Measurements from ENCODE around the gene LOXL3. TPM values are rescaled to one million over a fixed set of nuclear protein-coding genes. Genes with fewer than 3 reads are reported as not detected.

LOXL3 gene
- total RNA-seq, 1 experiment from 2014 or later, result 29.0 TPM

GRCh38 chr2:74599676-74600075 is 45.9 kb upstream of the LOXL3 start:
- Histone ChIP-seq H2BK12ac (ENCODE audit: insufficient read length, low read depth, low read length) (no peak overlapping the region), H2BK20ac (ENCODE audit: low read depth, low read length, poor library complexity, severe bottlenecking) (no peak overlapping the region), H3K27ac (ENCODE audit: insufficient read length, low read depth, low read length) (no peak overlapping the region), H3K23me2 (ENCODE audit: insufficient read length, low read depth, low read length, poor library complexity, severe bottlenecking) (no peaks in the 10 kb centered on the region), H2BK5ac (ENCODE audit: insufficient read length, low read length) (no peak overlapping the region), H3T11ph (ENCODE audit: low read length) (no peak overlapping the region), H3K27me3 (ENCODE audit: insufficient read depth, low read length) (no peaks in the 10 kb centered on the region), H4K8ac (replicated peaks; ENCODE audit: insufficient read length, low read depth, low read length) (no peak overlapping the region), H3K23ac (ENCODE audit: insufficient read length, low read depth, low read length) (no peak overlapping the region), H2AK5ac (ENCODE audit: insufficient read length, low read length) (no peak overlapping the region), H3K14ac (ENCODE audit: insufficient read depth, low read length) (no peak overlapping the region), H3K9me3 (ENCODE audit: control insufficient read depth, low read depth, low read length) (no peaks in the 10 kb centered on the region), H3K18ac (ENCODE audit: insufficient read length, low read depth, low read length) (no peak overlapping the region), H4K91ac (ENCODE audit: insufficient read length, low read depth, low read length) (no peak overlapping the region), H2BK120ac (ENCODE audit: low read depth, low read length, poor library complexity, severe bottlenecking) (no peak overlapping the region), H3K4ac (ENCODE audit: low read depth, low read length) (no peak overlapping the region), H3K4me1 (ENCODE audit: insufficient read depth, low read length) (no peaks in the 10 kb centered on the region), H3K9ac (ENCODE audit: extremely low read depth, insufficient read length, low read length) (no peak overlapping the region), H4K5ac (ENCODE audit: insufficient read length, low read depth, low read length) (no peak overlapping the region), H3K79me2 (ENCODE audit: insufficient read depth, low read length) (no peaks in the 10 kb centered on the region), H3K79me1 (ENCODE audit: insufficient read depth, low read depth, low read length, poor library complexity, severe bottlenecking) (no peaks in the 10 kb centered on the region), H2BK15ac (ENCODE audit: low read depth, low read length) (no peak overlapping the region), H3K4me2 (ENCODE audit: insufficient read depth, insufficient read length, low read length) (no peak overlapping the region), H2AFZ (ENCODE audit: low read length) (no peak overlapping the region), H3K56ac (ENCODE audit: insufficient read length, low read depth, low read length) (no peak overlapping the region), H4K20me1 (ENCODE audit: control insufficient read depth, insufficient read depth, insufficient read length) (no peaks in the 10 kb centered on the region)
- Mint-ChIP-seq H3K27ac (no peak overlapping the region), H3K4me3 (no peak overlapping the region), H3K27me3 (ENCODE audit: low read depth) (peaks cover 6% of the 10 kb centered on the region), H3K4me1 (no peaks in the 10 kb centered on the region), H3K9me3 (no peaks in the 10 kb centered on the region), H3K36me3 (ENCODE audit: insufficient read depth in 1 of 3, low read depth in 3 of 3) (no peaks in the 10 kb centered on the region; a peak in 1 of 7 replicates)
- TF ChIP-seq CTCF (conservative IDR thresholded peaks at IDR 0.05), result no peak
- DNase-seq, result no peak
- WGBS (ENCODE audit: extremely low coverage, insufficient read length, low lambda C conversion rate), result no CpG with 5 or more reads among the region's 3 CpGs

Measured in H9 (cell line).